HAP-1 (cell line): Measurements from ENCODE around the gene COL8A2.

Experiments used
- DNase-seq, 2 experiments: peaks; one replicate each; pipeline ENCODE4 v3.0.0-alpha.2; 2016 to 2020; ENCODE audit warnings: low spot score in 2 of 2
- H3K27me3 ChIP-seq: fragments of 250-450 bp; sonication (Bioruptor Pico); 2 replicates; pipeline ENCODE4 v1.5.1; 2020; ENCODE audit warnings: low read depth, mild to moderate bottlenecking, moderate library complexity
- H3K36me3 ChIP-seq: fragments of 250-450 bp; sonication (Bioruptor Pico); replicated peaks from 2 replicates; pipeline ENCODE4 v1.5.1; 2020; ENCODE audit warnings: mild to moderate bottlenecking
- H3K4me1 ChIP-seq: fragments of 250-450 bp; sonication (Bioruptor Pico); 2 replicates; pipeline ENCODE4 v1.5.1; 2020; ENCODE audit warnings: mild to moderate bottlenecking
- H3K4me3 ChIP-seq: fragments of 250-450 bp; sonication (Bioruptor Pico); 2 replicates; pipeline ENCODE4 v1.5.1; 2020; ENCODE audit warnings: mild to moderate bottlenecking, moderate library complexity
- H3K9me3 ChIP-seq: fragments of 250-450 bp; sonication (Bioruptor Pico); 2 replicates; pipeline ENCODE4 v1.5.1; 2020; ENCODE audit warnings: mild to moderate bottlenecking, moderate library complexity
- in situ Hi-C: fragments of 300-500 bp; cut with MboI; formaldehyde crosslinking; loops from 3 replicates; pipeline ENCODE4 v1.14.3; 2020; ENCODE audit warnings: low sequenced_read_pairs, inconsistent platforms, mixed read lengths

COL8A2 gene

GRCh38 chr1:36092166-36092797 lies 32.7 kb downstream of the COL8A2 start:
- no peak for DNase-seq
- H3K4me3 ChIP-seq, result no peak overlapping the region
- H3K36me3 ChIP-seq, result peaks cover 60% of the 10 kb centered on the region
- H3K27me3 ChIP-seq, result no peaks in the 10 kb centered on the region
- H3K4me1 ChIP-seq, result peaks cover 3% of the 10 kb centered on the region
- no peaks in the 10 kb centered on the region for H3K9me3 ChIP-seq
- in situ Hi-C loops, result loop anchor here (5.0 kb wide), 1 partner anchor 95 kb away; no protein-coding TSS in a partner anchor

- Histone ChIP-seq H3K9me3 (no peaks in the 10 kb centered on the region), H3K4me3 (no peak overlapping the region), H3K27me3 (no peaks in the 10 kb centered on the region), H3K4me1 (peaks cover 3% of the 10 kb centered on the region), H3K36me3 (peaks cover 60% of the 10 kb centered on the region)
- in situ Hi-C loops, result loop anchor here (5.0 kb wide), 1 partner anchor 96 kb away; no protein-coding TSS in a partner anchor
- no peak for DNase-seq
These were observed 33.3 kb downstream of the COL8A2 start for GRCh38 chr1:36091698-36092097.

GRCh38 chr1:36091141-36091540 lies 33.9 kb downstream of the COL8A2 start:
- Histone ChIP-seq H3K36me3 (peaks cover 56% of the 10 kb centered on the region), H3K9me3 (no peaks in the 10 kb centered on the region), H3K27me3 (no peaks in the 10 kb centered on the region), H3K4me1 (peaks cover 3% of the 10 kb centered on the region), H3K4me3 (no peak overlapping the region)
- in situ Hi-C loops, result loop anchor here (5.0 kb wide), 1 partner anchor 96 kb away; no protein-coding TSS in a partner anchor
- DNase-seq, result no peak

DNA sequence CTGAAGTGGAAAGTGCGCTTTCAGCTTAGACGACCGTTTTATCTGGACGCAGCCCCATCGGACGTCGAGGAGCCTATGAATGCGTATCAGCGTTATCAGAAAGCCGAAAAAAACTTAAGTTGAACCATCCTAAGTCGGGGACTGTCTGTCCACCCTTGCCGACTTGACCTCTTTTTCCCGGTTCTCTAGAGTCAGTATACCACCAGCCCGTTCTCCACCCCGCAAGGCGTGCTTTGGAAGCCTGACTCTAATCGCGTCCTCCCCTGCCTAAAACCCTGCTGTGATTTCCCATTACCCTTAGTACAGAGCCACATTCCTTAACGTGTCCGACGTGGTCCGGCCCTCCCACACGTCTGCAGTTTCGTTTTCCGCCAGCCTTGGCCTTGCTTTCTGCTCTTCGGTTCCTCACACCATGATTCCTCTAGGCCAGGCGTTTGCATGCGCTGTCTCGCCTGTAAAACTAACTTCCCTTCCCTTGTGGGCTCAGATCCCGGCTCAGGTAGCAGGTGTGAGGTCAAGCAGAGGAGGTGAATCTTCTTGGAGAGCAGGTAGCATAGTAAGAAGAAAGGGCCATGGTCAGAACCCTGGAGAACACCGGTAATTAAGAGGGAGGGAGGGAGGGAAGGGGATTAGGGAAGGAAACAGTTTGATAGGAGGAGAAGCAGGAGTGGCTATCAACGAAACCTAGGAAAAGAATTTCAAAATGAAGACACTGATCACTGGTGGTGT lies 35.5 kb downstream of the COL8A2 start:
- Histone ChIP-seq H3K4me3 (peak overlapping the region; percentile 97), H3K27me3 (no peaks in the 10 kb centered on the region), H3K4me1 (peaks cover 3% of the 10 kb centered on the region), H3K36me3 (peaks cover 42% of the 10 kb centered on the region), H3K9me3 (no peaks in the 10 kb centered on the region)
- DNase-seq, result peak; percentile 26 to 44
- in situ Hi-C loops, result loop anchor here (5.0 kb wide), 1 partner anchor 98 kb away; no protein-coding TSS in a partner anchor

GRCh38 chr1:36088577-36089392 lies 36.2 kb downstream of the COL8A2 start, which contains the start of gene ADPRS:
ADPRS (plus strand) TSS chr1:36088892; CDS start chr1:36088905, 13 bp downstream.
- Histone ChIP-seq H3K36me3 (peaks cover 34% of the 10 kb centered on the region), H3K4me1 (peaks cover 3% of the 10 kb centered on the region), H3K4me3 (peak within 1 kb of the TSS; percentile 97), H3K9me3 (no peaks in the 10 kb centered on the region), H3K27me3 (no peaks in the 10 kb centered on the region)
- DNase-seq, result peak; percentile 83 to 93
- in situ Hi-C loops, result no loop called here

GRCh38 chr1:36088265-36088576 lies 36.8 kb downstream of the COL8A2 start:
- in situ Hi-C loops, result no loop called here
- H3K4me3 ChIP-seq, result peak overlapping the region; percentile 97
- H3K27me3 ChIP-seq, result no peaks in the 10 kb centered on the region
- no peak for DNase-seq
- H3K4me1 ChIP-seq, result peaks cover 3% of the 10 kb centered on the region
- H3K36me3 ChIP-seq, result peaks cover 28% of the 10 kb centered on the region
- no peaks in the 10 kb centered on the region for H3K9me3 ChIP-seq

GRCh38 chr1:36087233-36088123 lies 37.5 kb downstream of the COL8A2 start:
- in situ Hi-C loops, result no loop called here
- H3K4me3 ChIP-seq, result no peak overlapping the region; the same call in 1 of the 2 replicates
- no peaks in the 10 kb centered on the region for H3K27me3 ChIP-seq
- H3K9me3 ChIP-seq, result no peaks in the 10 kb centered on the region
- peaks cover 3% of the 10 kb centered on the region for H3K4me1 ChIP-seq
- peaks cover 21% of the 10 kb centered on the region for H3K36me3 ChIP-seq
- DNase-seq, result no peak

DNA sequence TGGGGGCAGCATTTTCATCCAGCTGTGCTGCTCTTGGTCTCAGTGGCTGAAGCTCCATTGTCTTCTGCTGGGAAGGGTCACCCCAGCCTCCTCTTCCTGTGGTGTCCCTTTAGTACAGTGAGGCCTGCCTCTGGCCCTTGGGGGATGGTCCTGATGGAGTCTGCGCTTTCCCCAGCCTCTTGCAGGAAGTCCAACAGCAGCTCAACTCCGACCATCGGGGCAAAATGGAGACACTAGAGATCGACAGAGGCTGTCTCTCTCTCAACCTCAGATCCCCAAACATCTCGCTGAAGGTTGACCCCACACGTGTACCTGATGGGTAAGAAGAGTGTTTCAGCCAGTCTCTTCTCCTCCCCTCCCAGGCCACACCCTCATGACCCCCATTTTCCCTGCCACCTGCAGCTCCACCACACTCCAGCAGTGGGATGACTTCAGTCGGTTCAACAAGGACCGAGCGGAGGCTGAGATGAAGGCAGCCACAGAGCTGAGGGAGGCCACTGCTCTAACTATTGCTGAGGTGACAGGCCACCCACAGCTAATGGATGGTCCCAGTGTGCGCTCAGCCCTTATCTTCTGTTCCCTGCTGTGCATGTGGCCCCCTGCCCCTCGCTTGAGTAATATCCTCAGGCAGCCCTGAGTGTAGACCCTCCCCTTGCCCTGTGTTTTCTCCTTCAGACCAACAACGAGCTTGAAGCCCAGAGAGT lies 38.3 kb downstream of the COL8A2 start:
- H3K9me3 ChIP-seq, result no peaks in the 10 kb centered on the region

DNA sequence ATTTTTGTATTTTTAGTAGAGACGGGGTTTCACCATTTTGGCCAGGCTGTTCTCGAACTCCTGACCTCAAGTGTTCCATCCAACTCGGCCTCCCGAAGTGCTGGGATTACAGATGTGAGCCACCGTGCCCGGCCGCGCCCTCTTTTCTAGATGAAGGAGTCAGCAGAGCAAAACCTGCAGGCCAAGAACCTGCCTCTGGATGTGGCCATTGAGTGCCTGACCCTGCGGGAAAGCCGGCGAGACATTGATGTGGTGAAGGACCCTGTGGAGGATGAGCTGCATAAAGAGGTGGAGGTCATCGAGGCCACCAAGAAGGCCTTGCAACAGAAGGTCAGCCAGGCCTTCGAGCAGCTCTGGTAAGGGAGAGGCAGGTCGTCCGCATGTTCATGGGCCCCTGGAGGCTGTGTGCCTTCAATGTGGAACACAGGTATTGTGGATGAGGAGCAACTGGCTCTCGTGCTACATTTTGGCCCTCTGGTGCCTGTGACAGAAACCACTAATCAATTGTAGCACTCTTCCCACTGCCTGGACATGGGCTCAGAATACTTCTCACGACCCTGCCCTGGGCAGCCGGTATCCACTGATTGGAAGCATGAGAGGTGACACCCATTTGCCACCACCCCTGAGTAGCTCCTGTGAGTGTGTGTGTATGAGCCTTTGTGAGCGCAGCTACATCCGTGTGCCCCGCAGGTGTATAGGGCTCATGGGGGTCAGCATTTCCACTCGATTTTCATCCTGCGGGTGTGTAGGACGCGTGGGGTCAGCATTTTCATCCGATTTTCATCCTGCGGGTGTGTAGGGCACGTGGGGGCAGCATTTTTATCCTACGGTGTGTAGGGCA lies 39.1 kb downstream of the COL8A2 start:
- Histone ChIP-seq H3K4me3 (no peak overlapping the region), H3K36me3 (peaks cover 5% of the 10 kb centered on the region; the same call in 1 of the 2 replicates), H3K27me3 (no peaks in the 10 kb centered on the region), H3K4me1 (peaks cover 3% of the 10 kb centered on the region), H3K9me3 (no peaks in the 10 kb centered on the region)
- in situ Hi-C loops, result no loop called here
- no peak for DNase-seq

More for the DNA sequence above, 38.3 kb downstream of the COL8A2 start:
- peaks cover 3% of the 10 kb centered on the region for H3K4me1 ChIP-seq
- no peaks in the 10 kb centered on the region for H3K27me3 ChIP-seq
- H3K4me3 ChIP-seq, result no peak overlapping the region
- no peak for DNase-seq
- H3K36me3 ChIP-seq, result peaks cover 13% of the 10 kb centered on the region
- in situ Hi-C loops, result no loop called here

GRCh38 chr1:36085126-36085525 lies 39.9 kb downstream of the COL8A2 start:
- DNase-seq, result no peak
- peaks cover 3% of the 10 kb centered on the region for H3K4me1 ChIP-seq
- H3K9me3 ChIP-seq, result no peaks in the 10 kb centered on the region
- no peak overlapping the region for H3K4me3 ChIP-seq
- in situ Hi-C loops, result no loop called here
- H3K36me3 ChIP-seq, result peaks cover 4% of the 10 kb centered on the region; the same call in 1 of the 2 replicates
- H3K27me3 ChIP-seq, result no peaks in the 10 kb centered on the region

- H3K36me3 ChIP-seq, result peaks cover 4% of the 10 kb centered on the region; the same call in 1 of the 2 replicates
- DNase-seq, result no peak
- H3K4me3 ChIP-seq, result no peak overlapping the region
- in situ Hi-C loops, result no loop called here
- peaks cover 3% of the 10 kb centered on the region for H3K4me1 ChIP-seq
- no peaks in the 10 kb centered on the region for H3K27me3 ChIP-seq
- H3K9me3 ChIP-seq, result no peaks in the 10 kb centered on the region
These were observed 40.4 kb downstream of the COL8A2 start for GRCh38 chr1:36084497-36085115.
